ENCODE data around the gene MTNR1B. TPM values are rescaled to one million over a fixed set of nuclear protein-coding genes. Genes with fewer than 3 reads are reported as not detected.

The MTNR1B gene
- total RNA-seq, 1 experiment from 2014 or later: not detected

DNA sequence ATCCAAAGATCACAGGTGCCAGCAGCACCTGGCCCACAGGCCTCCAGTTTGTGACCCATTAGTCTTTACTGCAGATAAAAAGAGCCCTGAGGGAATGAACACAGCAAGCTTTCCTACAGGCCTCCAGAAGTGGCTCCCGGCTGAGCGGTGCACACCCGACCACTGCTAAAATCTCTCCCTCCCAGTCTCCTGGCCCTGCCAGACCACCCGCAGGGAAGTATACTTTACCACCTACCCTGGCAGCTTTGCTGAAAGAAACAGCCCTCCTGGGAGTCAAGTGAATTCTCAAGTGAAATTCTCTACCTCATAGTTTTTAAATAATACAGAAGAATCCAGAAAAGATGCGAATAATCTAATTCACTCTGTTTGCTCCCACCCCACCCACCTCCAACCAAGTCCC is 15.4 kb upstream of the MTNR1B start:
- ChIA-PET CTCF (no interaction called here), RAD21 (ENCODE audit: low non-redundant PET in 1 of 2, low total read pairs in 2 of 2, uncharacterized antibody in 2 of 2, unreplicated experiment in 2 of 2) (no interaction called here), POLR2A (no interaction called here)
- no peaks in the 10 kb centered on the region for H3K27me3 ChIP-seq (ENCODE audit: insufficient read depth, low read length)
- no peak for ATAC-seq
- H3K9ac ChIP-seq (ENCODE audit: low read length): no peak overlapping the region
- no peaks in the 10 kb centered on the region for H3K9me2 ChIP-seq (ENCODE audit: insufficient read depth)
- no peak for DNase-seq (ENCODE audit: low read depth, low spot score)
- H3K4me2 ChIP-seq (ENCODE audit: low read length): no peak overlapping the region
- no peak overlapping the region for H2AFZ ChIP-seq (ENCODE audit: low read depth, low read length, poor library complexity, severe bottlenecking)
- intact Hi-C loops (cut with micrococcal nuclease): no loop called here
- no peaks in the 10 kb centered on the region for H3K4me1 ChIP-seq (ENCODE audit: control insufficient read depth in 1 of 2, insufficient read depth in 2 of 2, low read length in 2 of 2)
- H3K4me3 ChIP-seq (replicated peaks in 1 of 2; ENCODE audit: low read depth in 1 of 2, low read length in 2 of 2): no peak overlapping the region
- TF ChIP-seq POLR2A (IDR thresholded peaks at IDR 0.05; ENCODE audit: borderline replicate concordance, extremely low read depth, insufficient read depth, insufficient read length): no peak
- no peak for TF ChIP-seq POLR2AphosphoS5 (IDR thresholded peaks at IDR 0.05; ENCODE audit: low read depth, low read length)
- TF ChIP-seq, protein P1, sequence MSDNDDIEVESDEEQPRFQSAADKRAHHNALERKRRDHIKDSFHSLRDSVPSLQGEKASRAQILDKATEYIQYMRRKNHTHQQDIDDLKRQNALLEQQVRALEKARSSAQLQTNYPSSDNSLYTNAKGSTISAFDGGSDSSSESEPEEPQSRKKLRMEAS (IDR thresholded peaks at IDR 0.05): no peak
- TF ChIP-seq EZH2 (IDR thresholded peaks at IDR 0.05): no peak
- TF ChIP-seq, protein P2, sequence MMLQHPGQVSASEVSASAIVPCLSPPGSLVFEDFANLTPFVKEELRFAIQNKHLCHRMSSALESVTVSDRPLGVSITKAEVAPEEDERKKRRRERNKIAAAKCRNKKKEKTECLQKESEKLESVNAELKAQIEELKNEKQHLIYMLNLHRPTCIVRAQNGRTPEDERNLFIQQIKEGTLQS (IDR thresholded peaks at IDR 0.05): no peak
- no peak for TF ChIP-seq SIN3A (IDR thresholded peaks at IDR 0.05; ENCODE audit: low read depth)
- TF ChIP-seq SRF (IDR thresholded peaks at IDR 0.05; ENCODE audit: low read depth): no peak
- TF ChIP-seq CBX3 (IDR thresholded peaks at IDR 0.05; ENCODE audit: low read depth): no peak
- no peak for TF ChIP-seq JUND (IDR thresholded peaks at IDR 0.05)
- TF ChIP-seq FOSL1 (IDR thresholded peaks at IDR 0.05; ENCODE audit: low read depth): no peak
- no peak for TF ChIP-seq EZH2phosphoT487 (IDR thresholded peaks at IDR 0.05; ENCODE audit: borderline replicate concordance)
- TF ChIP-seq, protein P3, sequence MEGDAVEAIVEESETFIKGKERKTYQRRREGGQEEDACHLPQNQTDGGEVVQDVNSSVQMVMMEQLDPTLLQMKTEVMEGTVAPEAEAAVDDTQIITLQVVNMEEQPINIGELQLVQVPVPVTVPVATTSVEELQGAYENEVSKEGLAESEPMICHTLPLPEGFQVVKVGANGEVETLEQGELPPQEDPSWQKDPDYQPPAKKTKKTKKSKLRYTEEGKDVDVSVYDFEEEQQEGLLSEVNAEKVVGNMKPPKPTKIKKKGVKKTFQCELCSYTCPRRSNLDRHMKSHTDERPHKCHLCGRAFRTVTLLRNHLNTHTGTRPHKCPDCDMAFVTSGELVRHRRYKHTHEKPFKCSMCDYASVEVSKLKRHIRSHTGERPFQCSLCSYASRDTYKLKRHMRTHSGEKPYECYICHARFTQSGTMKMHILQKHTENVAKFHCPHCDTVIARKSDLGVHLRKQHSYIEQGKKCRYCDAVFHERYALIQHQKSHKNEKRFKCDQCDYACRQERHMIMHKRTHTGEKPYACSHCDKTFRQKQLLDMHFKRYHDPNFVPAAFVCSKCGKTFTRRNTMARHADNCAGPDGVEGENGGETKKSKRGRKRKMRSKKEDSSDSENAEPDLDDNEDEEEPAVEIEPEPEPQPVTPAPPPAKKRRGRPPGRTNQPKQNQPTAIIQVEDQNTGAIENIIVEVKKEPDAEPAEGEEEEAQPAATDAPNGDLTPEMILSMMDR (IDR thresholded peaks at IDR 0.05 in 2 of 3, conservative IDR thresholded peaks at IDR 0.05 in 1 of 3; ENCODE audit: borderline replicate concordance in 1 of 3, insufficient read depth in 1 of 3, low read depth in 2 of 3, low read length in 2 of 3): no peak
- TF ChIP-seq, protein P4, sequence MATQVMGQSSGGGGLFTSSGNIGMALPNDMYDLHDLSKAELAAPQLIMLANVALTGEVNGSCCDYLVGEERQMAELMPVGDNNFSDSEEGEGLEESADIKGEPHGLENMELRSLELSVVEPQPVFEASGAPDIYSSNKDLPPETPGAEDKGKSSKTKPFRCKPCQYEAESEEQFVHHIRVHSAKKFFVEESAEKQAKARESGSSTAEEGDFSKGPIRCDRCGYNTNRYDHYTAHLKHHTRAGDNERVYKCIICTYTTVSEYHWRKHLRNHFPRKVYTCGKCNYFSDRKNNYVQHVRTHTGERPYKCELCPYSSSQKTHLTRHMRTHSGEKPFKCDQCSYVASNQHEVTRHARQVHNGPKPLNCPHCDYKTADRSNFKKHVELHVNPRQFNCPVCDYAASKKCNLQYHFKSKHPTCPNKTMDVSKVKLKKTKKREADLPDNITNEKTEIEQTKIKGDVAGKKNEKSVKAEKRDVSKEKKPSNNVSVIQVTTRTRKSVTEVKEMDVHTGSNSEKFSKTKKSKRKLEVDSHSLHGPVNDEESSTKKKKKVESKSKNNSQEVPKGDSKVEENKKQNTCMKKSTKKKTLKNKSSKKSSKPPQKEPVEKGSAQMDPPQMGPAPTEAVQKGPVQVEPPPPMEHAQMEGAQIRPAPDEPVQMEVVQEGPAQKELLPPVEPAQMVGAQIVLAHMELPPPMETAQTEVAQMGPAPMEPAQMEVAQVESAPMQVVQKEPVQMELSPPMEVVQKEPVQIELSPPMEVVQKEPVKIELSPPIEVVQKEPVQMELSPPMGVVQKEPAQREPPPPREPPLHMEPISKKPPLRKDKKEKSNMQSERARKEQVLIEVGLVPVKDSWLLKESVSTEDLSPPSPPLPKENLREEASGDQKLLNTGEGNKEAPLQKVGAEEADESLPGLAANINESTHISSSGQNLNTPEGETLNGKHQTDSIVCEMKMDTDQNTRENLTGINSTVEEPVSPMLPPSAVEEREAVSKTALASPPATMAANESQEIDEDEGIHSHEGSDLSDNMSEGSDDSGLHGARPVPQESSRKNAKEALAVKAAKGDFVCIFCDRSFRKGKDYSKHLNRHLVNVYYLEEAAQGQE (IDR thresholded peaks at IDR 0.05; ENCODE audit: low read depth): no peak
- TF ChIP-seq RAD21 (IDR thresholded peaks at IDR 0.05; ENCODE audit: low read depth): no peak
- no peak for TF ChIP-seq ZFX (IDR thresholded peaks at IDR 0.05)
- no peak for TF ChIP-seq YY1 (IDR thresholded peaks at IDR 0.05; ENCODE audit: extremely low read depth, insufficient replicate concordance, low read depth, low read length)
- no peak for TF ChIP-seq TCF7L2 (IDR thresholded peaks at IDR 0.05; ENCODE audit: borderline replicate concordance, extremely low read depth, insufficient read depth, insufficient read length)
- TF ChIP-seq EGR1 (IDR thresholded peaks at IDR 0.05; ENCODE audit: low read depth): no peak
- no peak for TF ChIP-seq ELF1 (IDR thresholded peaks at IDR 0.05; ENCODE audit: borderline replicate concordance, low read depth)
- no peaks in the 10 kb centered on the region for H3K36me3 ChIP-seq (ENCODE audit: control insufficient read depth in 1 of 2, insufficient read depth in 2 of 2, low read length in 2 of 2)
- no TSS peak for BruUV-seq (replicated peaks)
- H3K79me2 ChIP-seq (ENCODE audit: insufficient read depth, low read length): no peaks in the 10 kb centered on the region
- no peak overlapping the region for H3K27ac ChIP-seq (ENCODE audit: low read depth, low read length)
- H3K9me3 ChIP-seq (ENCODE audit: control insufficient read depth in 1 of 2, insufficient read depth in 1 of 2, low read depth in 1 of 2, low read length in 2 of 2): no peaks in the 10 kb centered on the region
- no peaks in the 10 kb centered on the region for H4K20me1 ChIP-seq (ENCODE audit: insufficient read depth)

All from HCT116 (cell line).